AG09309 (cell line): ENCODE results near the gene FXYD4.

Source experiments
- DNase-seq: peaks from one replicate; pipeline ENCODE4 v3.0.0-alpha.2; 2010; ENCODE audit warnings: low read depth
- H3K4me3 ChIP-seq: 2 replicates; pipeline ENCODE4 v1.5.1; 2011; ENCODE audit warnings: mild to moderate bottlenecking, low read depth, low read length, moderate library complexity; ENCODE audit not compliant: control insufficient read depth
- TF ChIP-seq, protein P1 (sequence below): IDR thresholded peaks from 2 replicates; pipeline ENCODE4 v1.5.1; 2011; ENCODE audit warnings: mild to moderate bottlenecking, low read depth, low read length, inconsistent platforms; ENCODE audit not compliant: insufficient read depth, control insufficient read depth; ENCODE audit errors: missing control alignments

Gene FXYD4

DNA sequence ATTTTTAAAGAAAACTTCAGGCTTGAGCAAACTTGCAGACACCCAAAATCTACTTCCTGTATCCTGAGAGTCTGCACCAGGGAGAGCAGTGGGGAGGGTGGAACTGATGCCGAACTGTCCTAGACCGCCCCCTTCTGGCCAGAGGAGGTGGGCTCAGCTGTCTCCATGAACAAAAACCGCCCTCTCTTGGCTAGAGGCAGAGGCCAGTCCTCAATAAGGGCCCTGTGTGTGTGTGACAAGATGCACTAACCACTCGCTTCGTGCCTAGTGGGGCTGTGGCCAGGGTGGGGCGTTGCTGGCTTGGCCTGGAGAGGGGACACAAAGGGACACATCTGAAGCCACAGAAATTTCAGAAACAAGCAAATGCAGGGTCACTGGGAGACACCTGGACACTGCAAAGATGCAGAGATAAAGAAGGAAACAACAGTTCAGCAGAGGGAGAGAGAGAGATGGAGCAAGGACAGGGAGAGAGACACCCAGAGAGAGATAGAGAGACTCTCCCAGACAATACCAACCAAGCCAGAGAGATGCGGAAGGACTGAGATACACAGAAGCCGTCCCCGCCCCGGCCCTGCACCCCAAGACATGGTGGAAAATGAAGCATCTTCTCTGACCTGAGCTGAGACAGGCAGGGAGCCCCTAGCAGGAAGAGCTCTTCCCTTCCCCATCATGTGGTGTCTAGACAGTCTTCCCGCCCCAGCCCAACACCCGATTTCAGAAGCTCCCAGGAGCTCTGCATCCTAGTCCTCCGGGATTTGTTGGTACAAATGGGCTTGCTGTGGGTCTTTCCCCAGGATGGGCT, 22.7 kb upstream of the FXYD4 start:
- TF ChIP-seq, protein P1, sequence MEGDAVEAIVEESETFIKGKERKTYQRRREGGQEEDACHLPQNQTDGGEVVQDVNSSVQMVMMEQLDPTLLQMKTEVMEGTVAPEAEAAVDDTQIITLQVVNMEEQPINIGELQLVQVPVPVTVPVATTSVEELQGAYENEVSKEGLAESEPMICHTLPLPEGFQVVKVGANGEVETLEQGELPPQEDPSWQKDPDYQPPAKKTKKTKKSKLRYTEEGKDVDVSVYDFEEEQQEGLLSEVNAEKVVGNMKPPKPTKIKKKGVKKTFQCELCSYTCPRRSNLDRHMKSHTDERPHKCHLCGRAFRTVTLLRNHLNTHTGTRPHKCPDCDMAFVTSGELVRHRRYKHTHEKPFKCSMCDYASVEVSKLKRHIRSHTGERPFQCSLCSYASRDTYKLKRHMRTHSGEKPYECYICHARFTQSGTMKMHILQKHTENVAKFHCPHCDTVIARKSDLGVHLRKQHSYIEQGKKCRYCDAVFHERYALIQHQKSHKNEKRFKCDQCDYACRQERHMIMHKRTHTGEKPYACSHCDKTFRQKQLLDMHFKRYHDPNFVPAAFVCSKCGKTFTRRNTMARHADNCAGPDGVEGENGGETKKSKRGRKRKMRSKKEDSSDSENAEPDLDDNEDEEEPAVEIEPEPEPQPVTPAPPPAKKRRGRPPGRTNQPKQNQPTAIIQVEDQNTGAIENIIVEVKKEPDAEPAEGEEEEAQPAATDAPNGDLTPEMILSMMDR = peak; percentile 97
- DNase-seq = peak; percentile 37
- no peak overlapping the region for H3K4me3 ChIP-seq

DNA sequence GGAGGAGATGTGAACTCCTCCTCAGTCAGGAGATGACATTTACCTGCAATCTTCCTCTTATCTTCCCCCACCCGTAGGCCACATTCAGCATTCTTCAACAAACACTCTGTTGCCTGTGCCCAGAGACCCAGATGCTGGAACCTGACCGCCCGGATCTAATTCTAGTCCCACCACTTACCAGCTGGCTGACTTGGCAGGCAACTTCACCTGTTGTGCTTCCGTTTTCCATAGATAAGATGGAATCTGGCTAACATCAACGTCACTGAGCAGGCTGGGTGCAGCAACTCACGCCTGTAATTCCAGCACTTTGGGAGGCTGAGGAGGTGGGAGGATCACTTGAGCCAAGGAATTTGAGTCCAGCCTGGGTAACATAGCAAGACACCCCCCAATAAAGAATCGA, 21.3 kb upstream of the FXYD4 start:
- TF ChIP-seq, protein P1 = no peak
- no peak for DNase-seq
- no peak overlapping the region for H3K4me3 ChIP-seq

DNA sequence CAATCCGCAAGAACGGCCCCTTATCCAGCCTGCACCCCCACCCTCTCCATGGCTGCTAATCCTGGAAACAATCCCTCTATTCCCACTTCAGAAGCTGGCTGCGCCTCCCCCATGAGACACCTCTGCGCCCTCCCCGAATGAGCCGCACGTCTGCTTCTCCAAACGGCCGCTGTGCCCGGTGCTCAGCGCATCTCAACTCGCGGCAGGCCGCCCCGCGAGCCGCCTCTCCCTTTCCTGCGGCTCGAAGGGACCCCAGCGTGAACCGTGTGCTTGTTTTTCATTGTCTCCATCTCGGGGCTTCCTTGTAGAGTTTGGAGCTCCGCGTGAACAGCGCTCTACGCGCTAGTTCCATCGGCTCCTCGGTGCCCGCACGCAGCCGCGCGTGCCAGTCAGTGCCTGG, 20.8 kb upstream of the FXYD4 start:
- H3K4me3 ChIP-seq = no peak overlapping the region
- no peak for DNase-seq
- TF ChIP-seq, protein P1 = no peak

DNA sequence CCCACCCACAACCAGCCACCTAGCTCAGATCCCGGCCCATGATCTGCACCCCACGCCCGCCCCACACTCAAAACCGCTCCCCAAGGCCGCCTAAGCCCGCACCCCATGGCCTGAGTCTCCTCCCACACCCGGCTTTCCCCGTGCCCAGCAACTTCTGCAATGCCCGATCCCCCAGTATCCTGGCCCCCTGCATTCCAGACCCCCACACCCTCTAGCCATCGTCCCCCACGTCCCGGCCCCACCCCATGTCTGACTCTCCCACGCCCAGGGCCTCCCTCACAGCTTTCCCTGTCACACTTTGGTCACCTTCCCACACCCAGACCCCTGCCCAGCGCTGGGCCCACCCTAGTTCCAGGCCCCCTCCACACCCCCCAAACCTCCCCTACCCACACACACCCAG, 20.1 kb upstream of the FXYD4 start:
- TF ChIP-seq, protein P1 = no peak
- H3K4me3 ChIP-seq = no peak overlapping the region
- DNase-seq = no peak

DNA sequence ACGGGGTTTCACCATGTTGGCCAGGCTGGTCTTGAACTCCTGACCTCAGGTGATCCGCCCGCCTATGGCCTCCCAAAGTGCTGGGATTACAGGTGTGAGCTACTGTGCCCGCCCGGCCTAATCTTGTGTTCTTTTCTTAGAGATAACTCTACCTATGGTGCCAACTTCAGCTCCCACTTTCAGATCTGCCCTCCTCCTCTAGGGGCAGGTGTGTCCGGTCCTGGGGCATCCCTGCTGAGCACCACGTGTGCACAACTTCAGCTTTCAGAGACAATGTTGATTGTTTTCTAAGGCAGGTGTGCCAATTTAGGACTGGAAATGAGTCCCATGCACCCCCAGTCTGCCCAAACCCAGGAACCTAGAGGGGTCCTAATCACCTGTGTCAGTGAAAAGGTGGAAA, 18.5 kb upstream of the FXYD4 start:
- no peak overlapping the region for H3K4me3 ChIP-seq
- TF ChIP-seq, protein P1 = no peak
- no peak for DNase-seq

DNA sequence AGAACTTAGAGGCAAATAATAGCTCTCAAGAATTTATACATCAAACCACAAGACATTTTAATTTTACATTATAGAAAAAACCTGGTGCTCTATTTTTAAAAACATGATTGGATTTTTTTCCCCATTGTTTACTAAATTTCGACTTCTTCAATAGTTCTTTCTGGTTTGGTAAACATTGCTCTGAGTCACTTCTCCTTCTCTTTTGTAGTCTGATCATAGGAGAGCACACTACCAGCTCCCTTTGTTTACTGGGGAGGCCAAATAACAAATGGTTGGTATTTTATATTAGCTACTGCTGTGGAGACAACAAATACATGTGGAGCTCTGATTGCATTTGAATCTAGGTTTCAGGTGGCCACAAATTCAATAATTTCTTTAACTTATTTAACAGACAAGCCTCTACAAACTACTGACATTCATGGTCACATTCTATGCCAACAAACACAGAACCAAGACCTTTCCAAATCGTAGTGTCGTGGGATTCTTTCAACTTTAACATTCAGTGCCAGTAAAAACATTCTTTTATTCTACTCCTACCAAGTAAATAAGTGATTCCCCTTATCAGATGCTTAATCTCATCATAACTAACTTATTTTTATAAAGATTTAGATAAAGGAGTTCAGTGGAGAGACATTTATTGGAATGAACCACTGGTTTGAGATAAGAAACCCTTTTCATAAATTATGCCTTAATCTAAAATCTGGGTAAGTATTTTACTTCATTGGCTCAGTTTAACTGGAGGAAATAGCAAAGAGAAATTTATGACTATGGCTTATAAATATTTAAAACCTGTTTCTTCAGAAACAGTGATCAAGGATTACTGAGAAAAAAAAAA, 17.7 kb upstream of the FXYD4 start:
- TF ChIP-seq, protein P1 = no peak
- no peak overlapping the region for H3K4me3 ChIP-seq
- DNase-seq = peak; percentile 1
